Osteoblast (primary cell): Measurements from ENCODE around the gene YJEFN3. TPM values are rescaled to one million over a fixed set of nuclear protein-coding genes. Genes with fewer than 3 reads are reported as not detected.

ENCODE experiments used
- DNase-seq: peaks from one replicate; pipeline ENCODE4 v3.0.0; 2011; ENCODE audit warnings: low spot score, mixed read lengths; ENCODE audit not compliant: insufficient read length; ENCODE audit errors: missing footprints
- H2AFZ ChIP-seq: 2 replicates; pipeline ENCODE4 v1.6.0; 2011; ENCODE audit warnings: mild to moderate bottlenecking, low read length
- H3K27ac ChIP-seq: 2 replicates; pipeline ENCODE4 v1.5.1; 2011; ENCODE audit warnings: mild to moderate bottlenecking, low read depth, low read length, moderate library complexity
- H3K27me3 ChIP-seq: 2 replicates; pipeline ENCODE4 v1.6.0; 2012; ENCODE audit warnings: mild to moderate bottlenecking, control low read depth, inconsistent platforms, low read length, moderate library complexity; ENCODE audit not compliant: insufficient read depth
- H3K36me3 ChIP-seq: 2 replicates; pipeline ENCODE4 v1.5.1; 2011; ENCODE audit warnings: mild to moderate bottlenecking, low read length, control low read depth, moderate library complexity; ENCODE audit not compliant: insufficient read depth
- H3K4me1 ChIP-seq: 2 replicates; pipeline ENCODE4 v1.5.1; 2011; ENCODE audit warnings: mild to moderate bottlenecking, low read length, control low read depth, moderate library complexity; ENCODE audit not compliant: insufficient read depth
- H3K4me2 ChIP-seq: 2 replicates; pipeline ENCODE4 v1.6.0; 2011; ENCODE audit warnings: mild to moderate bottlenecking, low read length; ENCODE audit not compliant: insufficient read depth
- H3K4me3 ChIP-seq: fragments of 200-600 bp; sonication (generic); 3 replicates; pipeline ENCODE4 v1.5.1; 2012; ENCODE audit warnings: mild to moderate bottlenecking, low read length, inconsistent platforms; ENCODE audit not compliant: insufficient read depth
- H3K79me2 ChIP-seq: 2 replicates; pipeline ENCODE4 v1.6.0; 2012; ENCODE audit warnings: mild to moderate bottlenecking, low read length, control low read depth, inconsistent platforms; ENCODE audit not compliant: insufficient read depth
- H3K9me3 ChIP-seq: 2 replicates; pipeline ENCODE4 v1.5.1; 2011; ENCODE audit warnings: low read depth, low read length, control low read depth
- H4K20me1 ChIP-seq: 2 replicates; pipeline ENCODE4 v1.6.0; 2012; ENCODE audit warnings: mild to moderate bottlenecking, low read length, control low read depth; ENCODE audit not compliant: insufficient read depth
- total RNA-seq: library from RNA; depleted of rRNA; stranded (reverse); fragments of >200 nt; gene quantifications from 2 replicates; pipeline ENCODE4 v1.2.3, GENCODE V29; 2012
- TF ChIP-seq, protein P1 (sequence below): IDR thresholded peaks from 2 replicates; pipeline ENCODE4 v1.5.1; 2011; ENCODE audit warnings: mild to moderate bottlenecking, low read depth, low read length, moderate library complexity; ENCODE audit errors: extremely low read depth

Gene YJEFN3
- total RNA-seq, 1 donor = under 0.01 TPM

DNA sequence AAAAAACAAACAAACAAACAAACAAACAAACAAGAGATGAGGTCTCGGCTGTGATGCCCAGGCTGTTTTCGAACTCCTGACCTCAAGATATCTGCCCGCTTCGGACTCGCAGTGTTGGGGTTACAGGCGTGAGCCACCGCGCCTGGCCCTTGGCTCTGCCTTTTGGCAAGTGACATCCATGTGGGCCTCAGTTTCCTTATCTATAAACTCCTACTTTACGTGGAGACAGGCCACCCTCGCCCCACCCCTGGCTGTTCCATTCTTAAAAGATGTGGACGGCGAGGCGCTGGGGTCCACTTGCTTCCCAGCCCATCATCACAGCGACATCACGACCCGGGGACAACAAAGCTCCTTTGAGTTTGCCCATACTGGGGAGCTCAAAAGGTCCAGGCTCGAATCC lies 15.0 kb upstream of the YJEFN3 start:
- Histone ChIP-seq H3K4me3 (peak overlapping the region; percentile 27), H3K27me3 (no peaks in the 10 kb centered on the region), H3K9me3 (peaks cover 3% of the 10 kb centered on the region), H3K4me1 (peaks cover 12% of the 10 kb centered on the region), H2AFZ (no peak overlapping the region), H3K36me3 (no peaks in the 10 kb centered on the region), H3K27ac (no peak overlapping the region), H3K4me2 (peak overlapping the region; percentile 23), H4K20me1 (no peaks in the 10 kb centered on the region), H3K79me2 (peaks cover 26% of the 10 kb centered on the region)
- TF ChIP-seq, protein P1, sequence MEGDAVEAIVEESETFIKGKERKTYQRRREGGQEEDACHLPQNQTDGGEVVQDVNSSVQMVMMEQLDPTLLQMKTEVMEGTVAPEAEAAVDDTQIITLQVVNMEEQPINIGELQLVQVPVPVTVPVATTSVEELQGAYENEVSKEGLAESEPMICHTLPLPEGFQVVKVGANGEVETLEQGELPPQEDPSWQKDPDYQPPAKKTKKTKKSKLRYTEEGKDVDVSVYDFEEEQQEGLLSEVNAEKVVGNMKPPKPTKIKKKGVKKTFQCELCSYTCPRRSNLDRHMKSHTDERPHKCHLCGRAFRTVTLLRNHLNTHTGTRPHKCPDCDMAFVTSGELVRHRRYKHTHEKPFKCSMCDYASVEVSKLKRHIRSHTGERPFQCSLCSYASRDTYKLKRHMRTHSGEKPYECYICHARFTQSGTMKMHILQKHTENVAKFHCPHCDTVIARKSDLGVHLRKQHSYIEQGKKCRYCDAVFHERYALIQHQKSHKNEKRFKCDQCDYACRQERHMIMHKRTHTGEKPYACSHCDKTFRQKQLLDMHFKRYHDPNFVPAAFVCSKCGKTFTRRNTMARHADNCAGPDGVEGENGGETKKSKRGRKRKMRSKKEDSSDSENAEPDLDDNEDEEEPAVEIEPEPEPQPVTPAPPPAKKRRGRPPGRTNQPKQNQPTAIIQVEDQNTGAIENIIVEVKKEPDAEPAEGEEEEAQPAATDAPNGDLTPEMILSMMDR = no peak
- DNase-seq = no peak

DNA sequence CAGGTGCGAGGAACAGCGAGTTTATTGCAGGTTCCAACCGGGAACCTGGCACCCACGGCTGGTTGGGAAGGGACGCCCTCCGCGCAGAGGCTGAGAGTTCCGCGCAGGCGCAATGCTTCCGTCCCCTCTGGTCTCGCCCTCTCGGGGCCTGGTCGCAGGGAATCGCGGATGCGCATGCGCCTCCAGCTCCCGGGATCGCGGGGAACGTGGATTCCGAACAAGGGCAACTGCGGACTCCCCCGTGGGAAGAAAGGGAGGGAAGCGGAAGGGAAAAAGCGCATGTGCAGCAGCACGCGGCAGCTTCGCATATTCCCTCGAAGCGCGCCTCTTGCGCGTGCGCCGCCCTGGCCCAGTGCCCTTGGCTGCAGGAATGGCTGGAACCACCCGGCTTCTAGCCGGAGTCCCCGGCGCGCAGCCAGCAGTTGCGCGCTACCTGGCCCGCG lies 14.5 kb upstream of the YJEFN3 start:
- peaks cover 3% of the 10 kb centered on the region for H3K9me3 ChIP-seq
- no peak overlapping the region for H3K27ac ChIP-seq
- H3K27me3 ChIP-seq = no peaks in the 10 kb centered on the region
- peak overlapping the region; percentile 27 for H3K4me3 ChIP-seq
- TF ChIP-seq, protein P1 = no peak
- H4K20me1 ChIP-seq = peaks cover 3% of the 10 kb centered on the region
- no peak for DNase-seq
- H3K4me2 ChIP-seq = peak overlapping the region; percentile 23
- H2AFZ ChIP-seq = no peak overlapping the region
- peaks cover 3% of the 10 kb centered on the region for H3K36me3 ChIP-seq
- H3K4me1 ChIP-seq = peaks cover 12% of the 10 kb centered on the region
- H3K79me2 ChIP-seq = peaks cover 29% of the 10 kb centered on the region

DNA sequence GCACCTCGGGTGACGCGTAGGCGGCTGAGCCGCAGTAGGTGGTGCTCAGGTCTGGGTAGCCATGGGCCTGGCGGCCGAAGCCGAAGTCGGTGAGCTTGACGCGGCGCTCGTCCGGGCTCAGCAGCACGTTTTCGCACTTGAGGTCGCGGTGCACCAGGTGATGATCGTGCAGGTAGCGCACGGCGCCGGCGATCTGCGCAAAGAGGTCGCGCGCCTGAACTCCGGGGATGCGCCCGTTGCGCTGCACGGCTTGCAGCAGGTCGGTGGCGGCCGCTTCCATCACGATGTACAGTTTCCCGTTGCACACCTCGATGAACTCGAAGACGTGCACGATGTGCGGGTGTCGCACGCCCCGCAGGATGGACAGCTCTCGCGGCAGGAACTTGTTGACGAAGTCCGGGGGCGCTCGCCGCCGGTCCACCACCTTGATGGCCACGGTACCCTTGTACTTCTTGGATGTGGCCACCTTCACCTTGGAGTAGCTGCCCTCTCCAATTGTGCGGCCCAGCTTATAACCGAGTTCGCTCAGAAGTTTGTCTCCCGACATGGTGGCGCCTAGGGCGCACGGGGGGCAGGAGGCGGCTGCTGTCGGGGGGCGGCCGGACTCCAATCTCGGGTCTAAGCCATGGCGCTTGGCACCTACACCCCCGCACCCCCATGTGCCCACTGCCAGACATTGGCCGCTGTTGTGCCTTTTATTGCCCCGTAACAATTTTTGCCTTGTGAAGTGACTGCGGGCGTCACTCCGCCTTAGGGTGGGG lies 13.7 kb upstream of the YJEFN3 start, which contains the start of gene TSSK6:
Gene TSSK6, minus strand, starts transcription at position 668 of the 761 bp plus-strand sequence. Its CDS starts 121 bp downstream, at position 547.
- Histone ChIP-seq H3K27me3 (no peaks in the 10 kb centered on the region), H3K27ac (peak within 1 kb of the TSS; percentile 77), H4K20me1 (peaks cover 8% of the 10 kb centered on the region), H3K36me3 (peaks cover 11% of the 10 kb centered on the region), H3K79me2 (peaks cover 37% of the 10 kb centered on the region), H3K4me1 (peaks cover 12% of the 10 kb centered on the region), H3K9me3 (peaks cover 3% of the 10 kb centered on the region), H3K4me2 (peak within 1 kb of the TSS; percentile 98), H2AFZ (peak within 1 kb of the TSS; percentile 96), H3K4me3 (peak within 1 kb of the TSS; percentile 97)
- TF ChIP-seq, protein P1 = no peak
- no peak for DNase-seq
